PC-3 (cell line): ENCODE results near the gene KCNIP4.

Experiments
- CTCF ChIP-seq: fragments of 300-600 bp; sonication (generic); conservative IDR thresholded peaks from 2 replicates; pipeline ENCODE4 v1.5.1; 2017; ENCODE audit warnings: antibody characterized with exemption, low read depth, mild to moderate bottlenecking, low read length
- EZH2phosphoT487 ChIP-seq: fragments of 300-600 bp; sonication (generic); IDR thresholded peaks from 2 replicates; pipeline ENCODE4 v1.6.1; 2018; ENCODE audit warnings: mild to moderate bottlenecking, antibody characterized with exemption, low read length, borderline replicate concordance

- TF ChIP-seq CTCF (no peak), EZH2phosphoT487 (no peak)
These were observed 1250.2 kb downstream of the KCNIP4 start for GRCh38 chr4:20698382-20698781.
